Endothelial cell of umbilical vein (primary cell): ENCODE measurements around the gene CHST8.

Source experiments
- POLR2AphosphoS5 ChIP-seq: IDR thresholded peaks from 2 replicates; pipeline ENCODE4 v1.6.1; 2012; ENCODE audit warnings: low read depth, mild to moderate bottlenecking, control low read depth, low read length, moderate library complexity; ENCODE audit not compliant: insufficient read depth
- TF ChIP-seq, protein P1 (sequence below), 2 donors: IDR thresholded peaks; 1 replicate in 1 of 2; 2 replicates in 1 of 2; pipeline ENCODE4 v1.5.1; 2011; ENCODE audit warnings: low read length in 2 of 2, mild to moderate bottlenecking in 2 of 2, moderate library complexity in 2 of 2, control low read depth in 1 of 2, inconsistent platforms in 1 of 2, low read depth in 1 of 2; ENCODE audit not compliant: insufficient read depth in 1 of 2; ENCODE audit errors: extremely low read depth in 1 of 2

DNA sequence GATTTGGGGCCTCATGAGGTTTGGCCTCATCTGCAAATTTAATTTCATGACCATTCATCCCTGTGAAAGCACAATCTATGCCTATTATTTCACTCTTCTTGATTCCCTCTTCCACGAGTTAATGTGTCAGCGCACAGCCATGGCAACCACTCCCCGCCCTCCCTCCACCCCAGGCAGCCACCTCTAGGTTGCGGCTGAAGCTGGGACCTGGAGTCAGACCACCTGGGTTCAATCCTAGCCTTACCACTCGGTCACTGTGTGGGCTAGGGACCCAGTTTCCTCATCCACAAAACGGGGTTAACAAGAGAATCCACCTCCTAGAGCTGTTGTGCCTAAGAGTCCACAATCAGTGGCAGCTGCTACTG lies 9.8 kb downstream of the CHST8 start:
- no peak for TF ChIP-seq POLR2AphosphoS5
- TF ChIP-seq, protein P1, sequence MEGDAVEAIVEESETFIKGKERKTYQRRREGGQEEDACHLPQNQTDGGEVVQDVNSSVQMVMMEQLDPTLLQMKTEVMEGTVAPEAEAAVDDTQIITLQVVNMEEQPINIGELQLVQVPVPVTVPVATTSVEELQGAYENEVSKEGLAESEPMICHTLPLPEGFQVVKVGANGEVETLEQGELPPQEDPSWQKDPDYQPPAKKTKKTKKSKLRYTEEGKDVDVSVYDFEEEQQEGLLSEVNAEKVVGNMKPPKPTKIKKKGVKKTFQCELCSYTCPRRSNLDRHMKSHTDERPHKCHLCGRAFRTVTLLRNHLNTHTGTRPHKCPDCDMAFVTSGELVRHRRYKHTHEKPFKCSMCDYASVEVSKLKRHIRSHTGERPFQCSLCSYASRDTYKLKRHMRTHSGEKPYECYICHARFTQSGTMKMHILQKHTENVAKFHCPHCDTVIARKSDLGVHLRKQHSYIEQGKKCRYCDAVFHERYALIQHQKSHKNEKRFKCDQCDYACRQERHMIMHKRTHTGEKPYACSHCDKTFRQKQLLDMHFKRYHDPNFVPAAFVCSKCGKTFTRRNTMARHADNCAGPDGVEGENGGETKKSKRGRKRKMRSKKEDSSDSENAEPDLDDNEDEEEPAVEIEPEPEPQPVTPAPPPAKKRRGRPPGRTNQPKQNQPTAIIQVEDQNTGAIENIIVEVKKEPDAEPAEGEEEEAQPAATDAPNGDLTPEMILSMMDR (IDR thresholded peaks at IDR 0.05; ENCODE audit: extremely low read depth in 1 of 2, insufficient read depth in 1 of 2, low read depth in 1 of 2, low read length in 2 of 2), result no peak
